22Rv1 (cell line): Measurements from ENCODE around the gene ATP13A2.

Experiments used
- ZFX ChIP-seq: fragments of 450-650 bp; IDR thresholded peaks from 2 replicates; pipeline ENCODE4 v1.6.1; 2017; ENCODE audit warnings: antibody characterized with exemption, borderline replicate concordance
- TF ChIP-seq, protein P1 (sequence below): fragments of 450-650 bp; IDR thresholded peaks from 2 replicates; pipeline ENCODE4 v1.5.1; 2017; ENCODE audit warnings: mild to moderate bottlenecking

DNA sequence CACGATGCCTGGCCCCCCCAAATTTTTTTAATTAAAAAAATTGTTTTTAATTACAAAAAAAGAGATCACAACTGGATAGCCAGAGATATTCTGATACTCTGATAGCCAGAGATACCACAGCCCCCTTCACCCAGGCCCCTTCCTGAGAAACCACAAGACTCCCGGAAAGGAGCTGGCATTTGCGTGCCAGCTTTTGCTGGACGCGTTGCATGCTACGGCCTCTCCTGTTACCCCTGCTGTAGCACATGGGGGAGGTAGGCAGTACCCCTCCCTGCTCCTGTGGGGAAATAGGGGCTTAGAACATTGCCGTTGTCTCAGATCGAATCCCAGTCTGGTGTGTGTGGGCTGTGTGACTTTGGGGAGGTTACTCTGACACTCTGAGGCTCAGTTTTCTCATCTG lies 54.0 kb downstream of the ATP13A2 start:
- TF ChIP-seq, protein P1, sequence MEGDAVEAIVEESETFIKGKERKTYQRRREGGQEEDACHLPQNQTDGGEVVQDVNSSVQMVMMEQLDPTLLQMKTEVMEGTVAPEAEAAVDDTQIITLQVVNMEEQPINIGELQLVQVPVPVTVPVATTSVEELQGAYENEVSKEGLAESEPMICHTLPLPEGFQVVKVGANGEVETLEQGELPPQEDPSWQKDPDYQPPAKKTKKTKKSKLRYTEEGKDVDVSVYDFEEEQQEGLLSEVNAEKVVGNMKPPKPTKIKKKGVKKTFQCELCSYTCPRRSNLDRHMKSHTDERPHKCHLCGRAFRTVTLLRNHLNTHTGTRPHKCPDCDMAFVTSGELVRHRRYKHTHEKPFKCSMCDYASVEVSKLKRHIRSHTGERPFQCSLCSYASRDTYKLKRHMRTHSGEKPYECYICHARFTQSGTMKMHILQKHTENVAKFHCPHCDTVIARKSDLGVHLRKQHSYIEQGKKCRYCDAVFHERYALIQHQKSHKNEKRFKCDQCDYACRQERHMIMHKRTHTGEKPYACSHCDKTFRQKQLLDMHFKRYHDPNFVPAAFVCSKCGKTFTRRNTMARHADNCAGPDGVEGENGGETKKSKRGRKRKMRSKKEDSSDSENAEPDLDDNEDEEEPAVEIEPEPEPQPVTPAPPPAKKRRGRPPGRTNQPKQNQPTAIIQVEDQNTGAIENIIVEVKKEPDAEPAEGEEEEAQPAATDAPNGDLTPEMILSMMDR, result no peak
- TF ChIP-seq ZFX, result no peak
